Measurements from ENCODE around the gene ZNF787. TPM values are rescaled to one million over a fixed set of nuclear protein-coding genes. Genes with fewer than 3 reads are reported as not detected.

Gene ZNF787
- total RNA-seq, 1 experiment from 2014 or later: 111 TPM

DNA sequence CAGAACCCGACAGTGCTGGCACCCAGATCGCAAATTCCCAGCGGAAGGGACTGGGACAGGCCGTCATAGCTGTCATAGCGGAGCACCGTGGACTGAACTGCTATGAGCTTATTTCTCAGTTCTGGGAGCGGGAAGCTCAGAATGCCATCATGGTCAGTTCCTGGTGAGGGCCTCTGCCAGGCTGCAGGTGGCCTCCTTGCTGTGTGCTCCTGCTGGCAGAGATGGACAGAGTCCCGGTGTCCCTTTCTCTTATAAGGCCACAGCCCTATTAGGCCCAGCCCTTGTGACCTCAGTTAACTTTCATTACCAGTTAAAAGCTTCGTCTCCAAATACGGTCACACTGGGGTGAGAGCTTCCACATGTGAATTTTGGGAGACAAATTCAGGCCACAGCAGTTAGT, 24.6 kb upstream of the ZNF787 start:
- ATAC-seq (no peak), DNase-seq (no peak)
- Histone ChIP-seq H3K36me3 (ENCODE audit: low read depth, low read length) (peaks cover 4% of the 10 kb centered on the region; the same call in 1 of the 2 replicates), H3K27ac (ENCODE audit: low read length) (no peak overlapping the region), H3K9me2 (replicated peaks; ENCODE audit: low read length) (no peaks in the 10 kb centered on the region), H3F3A (ENCODE audit: low read length, unreplicated experiment) (no peaks in the 10 kb centered on the region), H3K4me2 (ENCODE audit: low read length) (no peak overlapping the region), H3K9ac (ENCODE audit: low read length) (no peak overlapping the region), H3K4me1 (ENCODE audit: insufficient read depth, low read length) (peaks cover 13% of the 10 kb centered on the region), H3K4me3 (ENCODE audit: low read length) (no peak overlapping the region), H2AFZ (ENCODE audit: low read length) (no peak overlapping the region), H3K27me3 (ENCODE audit: low read length) (no peaks in the 10 kb centered on the region), H3K9me3 (ENCODE audit: low read length) (no peaks in the 10 kb centered on the region), H3K79me2 (ENCODE audit: low read length) (peaks cover 55% of the 10 kb centered on the region), H4K20me1 (ENCODE audit: low read length) (no peaks in the 10 kb centered on the region)
- ChIA-PET POLR2A (ENCODE audit: unreplicated experiment) (no interaction called here), CTCF (no interaction called here)
- BruUV-seq (replicated peaks): no TSS peak
- intact Hi-C loops (cut with micrococcal nuclease): no loop called here
- TF ChIP-seq EZH2 (IDR thresholded peaks at IDR 0.05; ENCODE audit: low read length, unreplicated experiment) (no peak), EZH2phosphoT487 (IDR thresholded peaks at IDR 0.05; ENCODE audit: borderline replicate concordance, low read length) (no peak)
- TF ChIP-seq, protein P1, sequence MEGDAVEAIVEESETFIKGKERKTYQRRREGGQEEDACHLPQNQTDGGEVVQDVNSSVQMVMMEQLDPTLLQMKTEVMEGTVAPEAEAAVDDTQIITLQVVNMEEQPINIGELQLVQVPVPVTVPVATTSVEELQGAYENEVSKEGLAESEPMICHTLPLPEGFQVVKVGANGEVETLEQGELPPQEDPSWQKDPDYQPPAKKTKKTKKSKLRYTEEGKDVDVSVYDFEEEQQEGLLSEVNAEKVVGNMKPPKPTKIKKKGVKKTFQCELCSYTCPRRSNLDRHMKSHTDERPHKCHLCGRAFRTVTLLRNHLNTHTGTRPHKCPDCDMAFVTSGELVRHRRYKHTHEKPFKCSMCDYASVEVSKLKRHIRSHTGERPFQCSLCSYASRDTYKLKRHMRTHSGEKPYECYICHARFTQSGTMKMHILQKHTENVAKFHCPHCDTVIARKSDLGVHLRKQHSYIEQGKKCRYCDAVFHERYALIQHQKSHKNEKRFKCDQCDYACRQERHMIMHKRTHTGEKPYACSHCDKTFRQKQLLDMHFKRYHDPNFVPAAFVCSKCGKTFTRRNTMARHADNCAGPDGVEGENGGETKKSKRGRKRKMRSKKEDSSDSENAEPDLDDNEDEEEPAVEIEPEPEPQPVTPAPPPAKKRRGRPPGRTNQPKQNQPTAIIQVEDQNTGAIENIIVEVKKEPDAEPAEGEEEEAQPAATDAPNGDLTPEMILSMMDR (conservative IDR thresholded peaks at IDR 0.05; ENCODE audit: low read depth, low read length): no peak

DNA sequence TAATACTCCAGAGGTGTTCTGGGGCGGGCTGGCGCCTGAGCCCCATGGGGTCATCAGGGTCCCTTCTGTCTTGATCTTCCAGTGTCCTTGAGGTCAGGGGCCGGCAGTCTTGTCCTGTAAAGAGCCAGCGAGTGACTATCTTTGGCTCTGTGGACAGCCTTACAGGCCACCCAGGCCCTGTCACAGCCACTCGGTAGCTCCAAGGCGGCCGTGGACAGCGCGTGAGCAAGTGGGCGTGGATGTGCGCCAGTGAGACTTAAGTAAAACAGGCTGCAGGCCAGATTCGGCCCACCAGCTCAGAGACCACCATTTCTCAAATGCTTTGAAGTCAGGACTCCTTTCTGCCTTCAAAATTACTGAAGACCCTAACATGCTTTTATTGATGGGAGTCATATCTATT, 23.7 kb upstream of the ZNF787 start:
- DNase-seq: no peak
- Histone ChIP-seq H3K27me3 (ENCODE audit: low read length) (no peaks in the 10 kb centered on the region), H3K9me3 (ENCODE audit: low read length) (no peaks in the 10 kb centered on the region), H3K36me3 (ENCODE audit: low read depth, low read length) (peaks cover 4% of the 10 kb centered on the region; the same call in 1 of the 2 replicates), H3K9me2 (replicated peaks; ENCODE audit: low read length) (no peaks in the 10 kb centered on the region), H2AFZ (ENCODE audit: low read length) (no peak overlapping the region), H3K79me2 (ENCODE audit: low read length) (peaks cover 48% of the 10 kb centered on the region), H4K20me1 (ENCODE audit: low read length) (no peaks in the 10 kb centered on the region), H3K4me1 (ENCODE audit: insufficient read depth, low read length) (peaks cover 19% of the 10 kb centered on the region), H3K9ac (ENCODE audit: low read length) (no peak overlapping the region), H3F3A (ENCODE audit: low read length, unreplicated experiment) (no peaks in the 10 kb centered on the region), H3K4me3 (ENCODE audit: low read length) (no peak overlapping the region), H3K27ac (ENCODE audit: low read length) (no peak overlapping the region), H3K4me2 (ENCODE audit: low read length) (no peak overlapping the region)
- BruUV-seq (replicated peaks): no TSS peak
- ChIA-PET POLR2A (ENCODE audit: unreplicated experiment) (no interaction called here), CTCF (no interaction called here)
- TF ChIP-seq, protein P1 (conservative IDR thresholded peaks at IDR 0.05; ENCODE audit: low read depth, low read length): no peak
- TF ChIP-seq EZH2 (IDR thresholded peaks at IDR 0.05; ENCODE audit: low read length, unreplicated experiment) (no peak), EZH2phosphoT487 (IDR thresholded peaks at IDR 0.05; ENCODE audit: borderline replicate concordance, low read length) (no peak)
- no peak for ATAC-seq
- intact Hi-C loops (cut with micrococcal nuclease): loop anchor here (5.0 kb wide), 1 partner anchor 332 kb away; the partner anchor contains the start of gene ZNF667

DNA sequence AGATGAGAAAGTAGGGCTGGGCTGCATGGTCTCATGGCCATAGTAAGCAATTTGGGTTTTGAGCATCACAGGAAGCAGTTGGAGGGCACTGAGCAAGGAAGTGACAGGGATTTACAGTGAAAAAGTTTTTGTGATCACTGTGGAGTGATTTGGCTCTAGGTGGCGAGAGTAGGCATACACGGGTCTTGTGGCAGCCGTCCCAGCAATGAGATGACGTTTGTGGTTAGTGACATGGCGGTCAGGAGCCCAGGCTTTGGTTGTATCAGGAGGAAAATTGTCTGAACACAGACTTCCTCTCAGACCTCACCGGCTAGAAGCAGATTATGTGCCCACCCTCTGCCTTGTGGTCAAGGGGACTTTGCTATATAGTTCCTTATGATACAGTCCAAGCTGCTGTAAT, 23.3 kb upstream of the ZNF787 start:
- H3K4me3 ChIP-seq (ENCODE audit: low read length): no peak overlapping the region
- BruUV-seq (replicated peaks): no TSS peak
- H3K27me3 ChIP-seq (ENCODE audit: low read length): no peaks in the 10 kb centered on the region
- no peaks in the 10 kb centered on the region for H3K9me3 ChIP-seq (ENCODE audit: low read length)
- no peaks in the 10 kb centered on the region for H3F3A ChIP-seq (ENCODE audit: low read length, unreplicated experiment)
- no peak overlapping the region for H3K9ac ChIP-seq (ENCODE audit: low read length)
- ChIA-PET CTCF (no interaction called here), POLR2A (ENCODE audit: unreplicated experiment) (no interaction called here)
- H2AFZ ChIP-seq (ENCODE audit: low read length): no peak overlapping the region
- H3K36me3 ChIP-seq (ENCODE audit: low read depth, low read length): peaks cover 4% of the 10 kb centered on the region; the same call in 1 of the 2 replicates
- no peaks in the 10 kb centered on the region for H4K20me1 ChIP-seq (ENCODE audit: low read length)
- DNase-seq (no peak), ATAC-seq (no peak)
- H3K27ac ChIP-seq (ENCODE audit: low read length): no peak overlapping the region
- H3K4me1 ChIP-seq (ENCODE audit: insufficient read depth, low read length): peaks cover 21% of the 10 kb centered on the region
- H3K4me2 ChIP-seq (ENCODE audit: low read length): no peak overlapping the region
- intact Hi-C loops (cut with micrococcal nuclease): loop anchor here (5.0 kb wide), 1 partner anchor 333 kb away; the partner anchor contains the start of gene ZNF667
- no peaks in the 10 kb centered on the region for H3K9me2 ChIP-seq (replicated peaks; ENCODE audit: low read length)
- H3K79me2 ChIP-seq (ENCODE audit: low read length): peaks cover 44% of the 10 kb centered on the region
- TF ChIP-seq EZH2 (IDR thresholded peaks at IDR 0.05; ENCODE audit: low read length, unreplicated experiment): no peak
- TF ChIP-seq EZH2phosphoT487 (IDR thresholded peaks at IDR 0.05; ENCODE audit: borderline replicate concordance, low read length): no peak
- TF ChIP-seq, protein P1 (conservative IDR thresholded peaks at IDR 0.05; ENCODE audit: low read depth, low read length): no peak

All from PC-3 (cell line).